ENCODE data around the gene MCF2L.

Gene MCF2L

GRCh38 chr13:113045251-113046127 is 76.5 kb downstream of the MCF2L start:
- TF ChIP-seq CTCF (IDR thresholded peaks at IDR 0.05; ENCODE audit: insufficient read depth, low read length, poor library complexity, severe bottlenecking) (no peak), EZH2phosphoT487 (conservative IDR thresholded peaks at IDR 0.05; ENCODE audit: low read length) (no peak)
- Histone ChIP-seq H3K4me2 (ENCODE audit: low read depth, low read length, poor library complexity, severe bottlenecking) (no peak overlapping the region), H3K36me3 (ENCODE audit: low read length) (no peaks in the 10 kb centered on the region), H4K20me1 (ENCODE audit: low read depth, low read length) (no peaks in the 10 kb centered on the region), H3K4me3 (ENCODE audit: insufficient read depth, low read length, poor library complexity, severe bottlenecking) (no peak overlapping the region), H3K27ac (ENCODE audit: low read depth, low read length) (no peak overlapping the region), H3K9me2 (replicated peaks; ENCODE audit: insufficient read depth, low read length) (no peaks in the 10 kb centered on the region), H3K9ac (ENCODE audit: low read length) (no peak overlapping the region), H3K9me3 (ENCODE audit: insufficient read depth, low read length) (no peaks in the 10 kb centered on the region), H2AFZ (ENCODE audit: low read depth, low read length, severe bottlenecking) (no peak overlapping the region), H3K27me3 (ENCODE audit: low read length) (no peaks in the 10 kb centered on the region), H3K79me2 (ENCODE audit: insufficient read depth, low read length) (no peaks in the 10 kb centered on the region), H3F3A (ENCODE audit: insufficient read depth) (no peaks in the 10 kb centered on the region)

GRCh38 chr13:113046128-113046882 is 77.3 kb downstream of the MCF2L start:
- Histone ChIP-seq H2AFZ (ENCODE audit: low read depth, low read length, severe bottlenecking) (no peak overlapping the region), H3K27ac (ENCODE audit: low read depth, low read length) (no peak overlapping the region), H3K4me3 (ENCODE audit: insufficient read depth, low read length, poor library complexity, severe bottlenecking) (no peak overlapping the region), H3K36me3 (ENCODE audit: low read length) (no peaks in the 10 kb centered on the region), H3K79me2 (ENCODE audit: insufficient read depth, low read length) (no peaks in the 10 kb centered on the region), H3K9ac (ENCODE audit: low read length) (no peak overlapping the region), H3F3A (ENCODE audit: insufficient read depth) (no peaks in the 10 kb centered on the region), H4K20me1 (ENCODE audit: low read depth, low read length) (no peaks in the 10 kb centered on the region), H3K4me2 (ENCODE audit: low read depth, low read length, poor library complexity, severe bottlenecking) (no peak overlapping the region), H3K9me2 (replicated peaks; ENCODE audit: insufficient read depth, low read length) (no peaks in the 10 kb centered on the region), H3K9me3 (ENCODE audit: insufficient read depth, low read length) (no peaks in the 10 kb centered on the region), H3K27me3 (ENCODE audit: low read length) (no peaks in the 10 kb centered on the region)
- no peak for TF ChIP-seq EZH2phosphoT487 (conservative IDR thresholded peaks at IDR 0.05; ENCODE audit: low read length)
- no peak for TF ChIP-seq CTCF (IDR thresholded peaks at IDR 0.05; ENCODE audit: insufficient read depth, low read length, poor library complexity, severe bottlenecking)

- Histone ChIP-seq H3K27me3 (ENCODE audit: low read length) (no peaks in the 10 kb centered on the region), H3K79me2 (ENCODE audit: insufficient read depth, low read length) (no peaks in the 10 kb centered on the region), H2AFZ (ENCODE audit: low read depth, low read length, severe bottlenecking) (no peak overlapping the region), H3K9ac (ENCODE audit: low read length) (no peak overlapping the region), H3K27ac (ENCODE audit: low read depth, low read length) (no peak overlapping the region), H3K4me2 (ENCODE audit: low read depth, low read length, poor library complexity, severe bottlenecking) (no peak overlapping the region), H3F3A (ENCODE audit: insufficient read depth) (no peaks in the 10 kb centered on the region), H3K9me2 (replicated peaks; ENCODE audit: insufficient read depth, low read length) (no peaks in the 10 kb centered on the region), H3K9me3 (ENCODE audit: insufficient read depth, low read length) (no peaks in the 10 kb centered on the region), H3K36me3 (ENCODE audit: low read length) (no peaks in the 10 kb centered on the region), H4K20me1 (ENCODE audit: low read depth, low read length) (no peaks in the 10 kb centered on the region), H3K4me3 (ENCODE audit: insufficient read depth, low read length, poor library complexity, severe bottlenecking) (no peak overlapping the region)
- TF ChIP-seq CTCF (IDR thresholded peaks at IDR 0.05; ENCODE audit: insufficient read depth, low read length, poor library complexity, severe bottlenecking), result no peak
- no peak for TF ChIP-seq EZH2phosphoT487 (conservative IDR thresholded peaks at IDR 0.05; ENCODE audit: low read length)
Observed at GRCh38 chr13:113046883-113047244, 77.8 kb downstream of the MCF2L start.
